ENCODE results near the gene KCNC1.

KCNC1 gene

DNA sequence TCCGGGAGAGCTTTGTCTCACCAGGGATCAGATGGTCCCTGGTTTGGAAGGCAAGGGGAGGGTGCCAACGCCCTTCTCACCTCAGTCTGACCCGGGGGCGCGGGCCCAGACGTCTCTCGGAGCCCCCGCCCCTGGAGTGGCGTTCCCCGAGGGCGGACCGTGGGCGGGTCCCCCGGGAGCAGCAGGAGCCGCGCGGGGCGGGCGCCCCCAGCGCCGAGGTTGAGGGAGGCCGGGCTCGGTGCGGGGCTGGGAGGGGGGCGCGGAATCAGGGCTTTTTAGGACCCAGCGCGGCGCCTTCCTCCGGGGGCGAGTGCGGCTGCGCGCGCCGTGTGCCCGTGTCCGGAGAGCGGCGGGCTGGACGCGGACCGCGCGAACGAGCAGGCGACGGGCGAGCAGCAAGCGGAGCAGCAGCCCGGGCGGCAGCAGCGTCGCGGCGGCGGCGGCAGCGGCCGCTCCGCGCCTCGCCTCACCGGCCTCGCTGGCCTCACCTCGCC lies at the start of gene KCNC1:
Gene KCNC1, plus strand, starts transcription at position 364 of the 494 bp plus-strand sequence. CDS start 1,222 bp downstream, outside the sequence.
- DNase-seq (ENCODE audit: low read depth in 4 of 4, low spot score in 1 of 4): no peak

DNA sequence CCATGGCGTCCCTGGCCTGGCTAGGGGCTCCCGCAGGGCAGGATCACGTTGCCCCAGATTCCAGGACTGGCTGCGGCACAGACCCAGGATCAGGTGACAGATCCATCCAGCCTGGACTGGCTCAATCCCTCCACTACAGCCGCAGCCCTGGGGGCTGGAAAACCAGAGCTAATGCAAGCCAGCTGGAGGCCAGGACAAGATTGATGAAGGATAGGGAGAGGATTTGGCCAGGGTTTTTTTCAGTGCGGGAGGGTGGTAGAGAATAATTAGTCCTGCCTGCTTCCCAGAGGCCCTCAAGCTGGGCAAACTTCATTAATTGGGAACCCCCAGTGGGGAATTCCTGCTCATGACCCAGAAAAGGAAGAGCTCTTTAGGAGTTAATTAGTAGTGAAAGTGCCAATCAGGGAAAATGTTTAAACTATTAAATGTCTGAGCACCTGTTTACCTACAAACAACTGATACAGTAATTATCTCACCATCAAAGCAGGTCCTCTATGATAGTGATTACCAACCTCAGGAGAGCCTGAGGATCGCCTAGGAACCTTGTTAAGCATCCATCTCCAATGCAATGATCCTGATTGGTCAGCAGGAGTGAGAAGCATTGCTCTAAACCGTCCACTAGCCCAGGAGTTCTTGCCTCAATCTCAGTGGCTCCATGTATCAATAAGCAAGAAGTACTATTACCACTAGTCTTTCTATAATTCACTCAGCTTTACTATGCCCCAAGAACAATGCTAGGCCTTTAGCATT lies 48.2 kb upstream of the KCNC1 start:
- DNase-seq (ENCODE audit: low read depth in 4 of 4, low spot score in 1 of 4): no peak

DNA sequence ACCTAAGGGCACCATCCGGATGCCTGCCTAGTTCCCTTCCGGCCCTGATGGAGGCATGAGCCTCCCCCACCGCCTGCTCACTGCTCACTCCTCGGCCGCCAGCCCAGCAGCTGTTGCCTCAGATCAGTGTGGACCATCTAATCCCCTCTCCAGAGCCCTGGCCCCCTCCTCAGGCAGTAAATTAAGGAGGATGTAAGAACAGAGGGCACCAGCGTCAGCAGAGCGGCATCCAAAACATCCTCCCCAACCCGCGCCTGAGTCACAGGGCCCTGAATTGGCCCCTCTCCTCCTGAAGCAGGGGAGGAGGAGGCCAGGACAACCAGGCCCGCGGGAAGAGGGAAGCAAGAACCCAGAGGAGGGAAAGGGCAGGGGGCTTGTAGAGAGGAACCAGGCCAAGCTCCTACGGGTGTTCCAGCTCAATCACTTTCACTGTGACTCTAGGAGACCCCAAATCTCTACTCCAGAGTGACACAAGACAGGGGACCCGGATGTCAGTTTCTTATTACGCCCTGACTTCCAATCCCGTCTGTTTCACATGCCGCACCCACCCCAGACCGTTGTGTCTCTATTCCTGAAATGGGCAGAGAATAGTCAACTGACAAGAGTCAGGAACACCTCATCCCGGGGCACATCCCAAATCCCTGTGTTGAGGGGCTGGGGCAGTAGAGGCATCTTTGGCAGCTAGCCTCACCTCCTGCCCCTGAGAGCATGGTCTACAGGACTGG lies 46.5 kb upstream of the KCNC1 start:
- no peak for DNase-seq (ENCODE audit: low read depth in 4 of 4, low spot score in 1 of 4)

DNA sequence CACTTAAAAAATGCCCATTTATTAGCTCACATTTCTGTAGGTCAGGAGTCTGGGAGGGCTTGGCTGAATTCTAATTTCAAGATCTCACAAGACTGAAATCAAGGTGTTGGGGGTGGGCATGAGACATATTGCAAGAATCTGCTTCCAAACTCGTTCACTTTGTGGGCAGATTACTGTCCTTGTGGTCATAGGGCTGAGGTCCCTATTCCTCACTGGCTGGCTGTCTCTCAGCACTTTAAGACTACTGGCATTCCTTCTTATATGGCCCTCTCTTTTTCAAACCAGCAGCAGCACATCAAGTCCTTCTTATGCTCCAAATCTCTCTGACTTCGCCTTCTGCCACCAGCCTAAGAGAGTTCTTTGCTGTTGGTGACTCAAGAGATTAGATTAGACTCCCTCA lies 43.0 kb upstream of the KCNC1 start:
- DNase-seq (ENCODE audit: low read depth in 4 of 4, low spot score in 1 of 4): no peak

DNA sequence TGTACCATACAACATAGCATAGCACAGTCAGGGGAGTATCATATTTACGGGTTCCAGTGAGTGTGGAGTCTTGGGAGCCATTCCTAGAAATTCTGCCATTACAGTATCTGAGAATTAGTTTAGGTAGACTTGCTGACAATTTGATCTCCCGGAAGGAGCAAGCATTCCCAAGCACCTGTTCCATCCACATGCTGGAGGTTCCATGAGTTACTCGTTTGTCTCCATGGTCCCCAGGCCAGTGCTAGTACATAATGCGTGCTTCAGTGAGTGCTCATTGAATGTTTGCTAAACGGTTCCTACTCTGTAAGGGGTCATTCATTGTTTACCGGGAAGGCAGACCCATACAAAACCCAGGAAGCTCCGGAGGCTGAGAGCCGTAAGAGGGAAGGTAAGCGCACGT lies 42.6 kb upstream of the KCNC1 start:
- no peak for DNase-seq (ENCODE audit: low read depth in 4 of 4, low spot score in 1 of 4)

DNA sequence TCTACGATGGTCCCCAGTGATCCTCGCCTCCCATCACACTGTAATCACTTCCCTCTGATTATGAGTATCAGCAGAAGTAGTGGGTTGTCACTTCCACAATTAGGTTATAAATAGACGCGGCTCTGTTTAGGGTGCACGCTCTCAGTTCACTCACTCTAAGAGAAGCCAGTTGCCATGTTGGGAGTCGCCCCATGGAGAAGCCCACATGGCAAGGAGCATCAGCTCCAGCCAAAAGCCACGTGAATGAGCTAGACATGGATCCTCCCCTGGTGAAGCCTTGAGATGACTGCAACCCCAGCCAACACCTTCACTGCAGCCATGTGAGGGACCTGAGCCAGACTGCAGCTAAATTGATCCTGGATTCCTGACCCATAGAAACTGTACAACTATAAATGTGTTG lies 41.6 kb upstream of the KCNC1 start:
- DNase-seq (ENCODE audit: low read depth in 4 of 4, low spot score in 1 of 4): no peak

DNA sequence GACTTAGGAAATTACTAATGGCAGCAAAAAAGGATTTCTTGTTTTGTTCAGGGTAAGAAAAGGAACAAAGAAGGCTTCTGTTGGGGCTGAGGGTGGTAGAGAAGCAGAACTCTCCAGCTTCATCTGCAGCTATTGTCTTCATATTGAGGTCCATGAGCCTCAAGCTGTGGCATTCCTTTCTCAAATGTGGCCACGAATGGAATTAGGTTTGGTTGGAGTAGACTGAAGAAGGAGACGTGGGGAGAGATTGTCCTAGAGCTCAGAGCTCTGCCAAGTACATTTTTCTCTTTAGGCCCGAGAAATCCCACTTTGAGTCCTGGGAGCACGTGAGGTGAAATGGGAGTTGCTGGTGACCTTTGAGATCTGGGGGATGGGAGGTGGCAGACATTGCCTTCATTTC lies 41.0 kb upstream of the KCNC1 start:
- no peak for DNase-seq (ENCODE audit: low read depth in 4 of 4, low spot score in 1 of 4)

DNA sequence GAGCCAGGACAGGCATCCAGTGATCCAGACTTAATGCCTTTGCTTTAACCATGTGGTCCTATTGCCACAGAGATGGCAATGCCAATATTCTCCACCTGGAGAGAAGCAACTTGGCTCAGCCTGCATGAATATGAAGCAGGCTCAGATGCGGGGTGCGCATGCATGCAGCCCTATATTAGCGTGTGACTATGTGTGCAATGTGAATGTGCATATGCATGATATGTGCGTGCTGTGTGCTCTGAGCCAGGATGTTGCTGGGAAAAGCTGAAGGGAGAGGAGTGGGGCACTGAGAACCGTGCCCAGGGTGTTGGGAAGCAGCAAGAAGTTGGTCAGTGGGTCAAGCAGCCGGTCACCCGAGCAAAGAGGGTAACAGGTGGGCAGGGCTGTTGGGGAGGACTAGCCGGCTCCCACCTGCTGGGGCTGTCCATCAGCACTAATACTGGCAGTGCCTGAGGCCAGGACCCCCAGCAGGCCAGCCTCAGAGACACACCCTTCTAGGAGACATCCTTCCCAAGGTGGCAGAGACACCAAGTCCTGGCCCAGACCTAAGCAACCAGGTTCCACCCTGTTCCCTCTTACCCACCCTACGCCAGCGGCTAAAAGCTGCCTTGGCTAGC lies 40.0 kb upstream of the KCNC1 start:
- DNase-seq (ENCODE audit: low read depth in 4 of 4, low spot score in 1 of 4): no peak

DNA sequence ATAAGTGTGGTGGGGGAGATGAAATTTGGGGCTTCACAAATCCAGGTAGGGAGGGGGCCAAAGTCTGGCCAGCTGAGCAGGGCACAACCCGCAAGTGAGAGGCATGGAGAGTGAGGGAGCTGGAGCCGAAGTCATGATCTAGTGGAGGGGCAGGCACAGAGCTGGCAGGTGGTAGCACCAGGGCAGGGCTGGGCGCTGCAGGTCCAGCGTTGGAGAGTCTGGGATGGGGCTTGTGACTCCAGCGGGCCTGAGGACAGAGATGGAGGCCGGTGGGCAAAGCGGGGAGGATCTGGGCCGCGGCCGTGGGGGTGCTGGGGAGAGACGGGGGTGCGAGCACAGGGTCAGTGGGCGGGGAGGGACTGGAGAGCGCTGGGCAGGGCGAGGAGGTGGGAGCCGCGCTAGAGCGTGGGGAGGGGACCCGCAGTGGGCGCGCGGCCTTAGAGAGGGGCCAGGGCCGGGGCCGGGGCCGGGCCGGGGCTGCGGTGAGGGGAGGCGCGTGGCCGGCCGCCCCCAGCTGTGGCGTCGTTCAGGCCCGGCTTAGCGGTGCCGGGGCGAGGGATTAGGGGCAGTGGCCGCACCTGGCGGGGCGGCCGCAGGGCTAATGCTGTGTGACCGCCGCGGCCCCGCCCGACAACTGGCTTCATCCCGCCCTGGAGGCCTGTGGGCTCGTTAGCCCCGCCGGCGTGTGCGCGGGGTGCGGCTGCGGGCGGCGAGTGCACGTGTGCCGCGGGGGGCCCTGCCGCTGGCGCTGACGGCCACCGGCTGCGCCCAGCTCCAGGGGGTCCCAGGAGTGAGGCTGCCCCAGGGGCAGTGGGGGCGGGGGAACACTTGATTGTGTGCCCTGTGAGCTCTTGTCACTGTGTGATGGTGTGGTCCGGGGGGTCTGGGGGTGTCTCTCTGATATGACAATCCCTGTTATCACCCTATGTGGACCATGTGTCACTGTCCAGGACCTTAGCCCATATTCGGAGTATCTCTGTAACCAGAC lies 38.8 kb upstream of the KCNC1 start:
- DNase-seq (ENCODE audit: low read depth in 4 of 4, low spot score in 1 of 4): no peak

DNA sequence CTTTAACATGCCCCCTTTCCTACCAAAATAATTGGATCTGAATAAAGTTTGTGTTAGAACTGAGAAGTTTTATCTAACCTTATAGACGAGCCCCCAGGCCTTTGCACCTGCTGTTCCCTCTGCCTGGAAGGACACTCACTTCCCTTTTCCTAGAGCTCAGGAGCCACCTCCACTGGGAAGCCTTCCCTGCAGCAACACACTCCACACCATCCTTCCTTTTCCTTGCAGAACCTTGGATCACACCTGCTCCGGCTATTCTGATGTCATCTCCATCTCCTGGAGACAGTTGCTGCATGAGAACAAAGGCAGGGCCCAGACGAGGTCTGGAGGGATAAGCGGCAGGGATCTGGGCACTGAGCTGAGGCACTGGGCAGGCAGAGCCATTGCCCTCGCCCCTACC lies 37.8 kb upstream of the KCNC1 start:
- DNase-seq (ENCODE audit: low read depth in 4 of 4, low spot score in 1 of 4): no peak

DNA sequence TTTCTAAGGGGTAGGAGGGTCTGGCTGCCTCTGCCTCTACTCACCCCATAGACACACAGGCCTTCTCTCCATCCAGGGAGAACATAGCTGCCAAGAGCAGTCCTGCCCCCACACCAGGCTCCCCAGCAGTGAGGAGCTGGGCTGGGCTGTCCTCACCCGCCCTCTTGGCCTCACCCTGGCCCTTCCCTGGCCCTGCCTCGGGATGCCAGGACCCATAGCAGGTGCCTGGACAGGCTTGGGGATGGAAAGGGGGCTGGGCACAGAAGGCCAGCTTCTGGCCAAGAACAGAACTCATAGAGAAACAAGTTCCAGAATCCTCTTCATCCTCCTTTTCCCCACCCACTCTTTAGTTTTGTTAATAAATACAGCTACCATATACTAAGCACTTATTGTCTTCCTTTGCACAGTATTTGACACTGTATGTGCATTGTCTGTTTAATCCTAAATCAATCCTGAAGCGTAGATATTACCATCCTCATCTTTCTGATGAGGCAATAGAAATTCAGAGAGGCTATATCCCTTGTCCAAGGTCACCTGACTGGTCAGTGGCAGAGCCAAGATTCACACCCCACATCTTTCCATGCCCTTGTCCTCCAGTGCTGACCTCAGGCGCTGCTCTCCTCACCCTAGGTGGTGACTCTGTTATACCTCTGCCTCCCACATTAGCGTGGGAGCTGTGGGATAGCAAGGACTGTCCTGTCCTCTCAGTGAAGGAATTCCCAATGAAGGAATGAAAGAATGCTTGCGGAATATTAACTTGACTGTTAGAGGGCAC lies 37.2 kb upstream of the KCNC1 start:
- DNase-seq (ENCODE audit: low read depth in 4 of 4, low spot score in 1 of 4): no peak

DNA sequence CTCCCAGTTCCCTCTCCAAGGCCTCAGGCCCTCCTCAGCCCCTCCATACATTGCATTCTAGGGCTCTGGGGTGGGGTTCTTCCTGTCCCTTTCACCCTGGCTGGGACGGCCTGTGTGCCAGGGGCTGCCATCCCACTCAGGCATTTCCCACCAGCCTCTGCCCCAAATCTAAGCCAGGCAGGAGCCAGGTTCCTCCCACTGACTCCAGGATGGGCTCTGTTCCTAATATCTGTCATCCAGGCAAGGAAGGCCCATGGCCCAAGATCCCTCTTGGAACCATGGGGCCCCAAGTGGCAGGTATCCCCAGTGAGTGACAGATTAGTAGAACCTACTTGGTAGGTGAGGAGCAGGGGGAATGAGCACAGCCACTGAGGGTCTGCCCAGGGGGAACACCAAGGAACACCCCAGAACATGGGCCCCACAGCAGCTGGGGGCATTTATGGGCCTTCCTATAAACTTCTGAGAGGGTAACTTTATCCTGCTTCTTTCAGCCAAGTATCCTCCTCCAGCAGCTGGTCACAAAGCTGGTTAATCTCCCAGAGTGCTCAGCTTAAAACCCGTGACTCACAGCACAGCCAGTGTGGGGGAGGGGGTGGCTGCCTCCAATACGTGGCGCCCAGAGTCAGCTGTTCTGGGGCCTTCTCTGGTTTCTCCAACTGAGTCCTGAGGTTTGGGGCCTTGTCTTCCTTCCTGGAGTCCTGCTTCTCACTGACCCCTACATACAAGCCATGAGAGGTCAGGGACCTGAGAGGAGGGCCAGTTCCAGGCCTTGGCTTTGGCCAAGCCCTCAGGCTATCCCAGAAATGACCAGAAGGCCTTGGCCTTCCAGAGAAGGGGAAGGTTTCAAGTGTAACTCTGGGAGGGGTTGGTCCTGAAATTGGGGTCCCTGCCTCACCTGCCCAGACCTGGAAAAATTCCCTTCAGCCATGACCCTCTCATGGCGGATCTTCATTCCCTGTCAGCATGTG lies 35.1 kb upstream of the KCNC1 start:
- no peak for DNase-seq (ENCODE audit: low read depth in 4 of 4, low spot score in 1 of 4)

DNA sequence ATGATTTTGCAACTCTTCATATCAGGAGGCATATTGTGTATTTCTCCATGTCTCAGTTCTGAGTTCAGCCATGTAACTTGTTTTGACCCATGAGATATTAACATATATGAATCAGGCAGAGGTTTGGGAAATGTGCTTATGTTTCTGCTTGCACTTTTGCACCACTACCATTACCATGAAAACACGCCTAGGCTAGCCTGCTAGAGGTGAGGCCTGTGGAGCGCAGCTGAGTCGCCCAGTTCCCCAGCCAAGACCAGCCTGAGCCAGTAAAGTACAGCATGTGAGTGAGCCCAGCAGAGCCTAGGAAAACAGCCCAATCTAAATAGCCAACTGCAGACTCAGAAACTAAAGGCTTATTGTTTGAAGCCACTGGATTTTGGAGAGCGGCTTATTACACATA lies 33.6 kb upstream of the KCNC1 start:
- DNase-seq (ENCODE audit: low read depth in 4 of 4, low spot score in 1 of 4): no peak

DNA sequence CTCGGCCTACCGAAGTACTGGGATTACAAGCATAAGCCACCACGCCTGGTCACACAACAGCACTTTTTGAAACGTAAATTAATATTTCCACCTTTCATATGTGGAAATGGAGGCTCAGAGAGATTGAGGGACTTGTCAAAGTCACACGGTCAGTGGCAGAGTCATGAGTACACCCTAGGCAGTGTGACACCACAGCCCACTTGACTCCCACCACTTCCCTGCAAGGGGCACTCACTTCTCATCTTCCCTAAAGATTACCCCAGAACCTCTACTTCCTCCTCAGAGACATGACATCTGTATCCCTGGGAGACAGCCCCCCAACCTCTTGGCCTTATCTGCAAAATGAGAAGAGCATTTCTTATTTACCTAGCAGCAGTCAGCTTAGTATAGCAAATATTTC lies 31.7 kb upstream of the KCNC1 start:
- no peak for DNase-seq (ENCODE audit: low read depth in 4 of 4, low spot score in 1 of 4)

DNA sequence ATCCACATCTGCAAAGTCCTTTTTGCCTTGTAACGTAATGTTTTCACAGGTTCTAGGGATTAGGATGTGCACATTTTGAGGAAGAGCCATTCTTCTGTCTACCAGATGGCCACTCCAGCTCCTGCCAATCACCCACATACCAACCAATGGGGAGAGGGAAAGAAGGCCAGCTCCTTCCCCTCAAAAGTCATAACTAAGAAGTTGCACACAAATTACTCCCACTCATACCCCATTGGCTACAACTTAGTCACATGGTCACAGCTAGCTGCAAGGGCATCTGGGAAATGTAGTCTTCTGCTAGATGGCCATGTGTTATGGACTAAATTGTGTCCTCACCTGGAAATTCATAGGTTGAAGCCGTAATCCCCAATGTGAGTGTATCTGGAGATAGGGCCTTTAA lies 30.6 kb upstream of the KCNC1 start:
- no peak for DNase-seq (ENCODE audit: low read depth in 4 of 4, low spot score in 1 of 4)

DNA sequence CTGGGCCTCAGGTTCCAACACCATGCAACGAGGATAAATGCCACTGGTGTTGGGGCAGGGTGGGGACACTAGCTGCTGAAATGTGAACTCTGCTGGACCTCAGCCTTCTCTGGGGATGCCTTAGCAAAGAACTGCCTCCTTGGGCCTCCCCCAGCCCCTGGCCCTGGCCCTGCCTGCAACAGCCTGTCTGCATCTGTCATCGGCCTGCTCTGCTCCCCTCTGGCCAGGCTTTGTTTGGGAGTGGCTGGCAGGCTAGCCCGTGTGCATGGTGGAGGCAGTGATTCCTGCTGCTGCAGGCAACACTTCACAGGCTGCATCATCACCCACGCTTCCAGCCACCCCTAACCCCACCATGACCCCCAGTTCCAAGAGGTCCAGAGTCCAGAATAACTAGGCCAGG lies 26.8 kb upstream of the KCNC1 start:
- no peak for DNase-seq (ENCODE audit: low read depth in 4 of 4, low spot score in 1 of 4)

DNA sequence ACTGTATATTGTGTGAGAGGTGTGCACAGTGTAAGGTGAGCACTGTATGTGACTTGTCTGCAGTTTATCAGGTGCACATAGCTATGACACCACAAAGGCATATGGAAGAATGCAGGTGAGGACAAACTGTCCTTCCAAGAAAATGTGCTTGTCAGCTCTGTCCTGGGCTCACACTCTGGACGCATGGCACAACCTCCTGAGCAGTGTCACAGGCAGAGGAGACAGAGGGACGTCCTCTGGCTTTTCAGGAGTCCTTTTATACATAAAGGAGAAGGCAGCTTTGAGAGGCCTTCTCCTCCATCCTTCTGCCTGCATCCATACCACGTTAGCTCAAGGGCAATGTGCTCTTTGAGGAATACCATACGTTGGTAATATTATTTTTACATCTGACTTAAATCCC lies 22.7 kb upstream of the KCNC1 start:
- no peak for DNase-seq (ENCODE audit: low read depth in 4 of 4, low spot score in 1 of 4)

DNA sequence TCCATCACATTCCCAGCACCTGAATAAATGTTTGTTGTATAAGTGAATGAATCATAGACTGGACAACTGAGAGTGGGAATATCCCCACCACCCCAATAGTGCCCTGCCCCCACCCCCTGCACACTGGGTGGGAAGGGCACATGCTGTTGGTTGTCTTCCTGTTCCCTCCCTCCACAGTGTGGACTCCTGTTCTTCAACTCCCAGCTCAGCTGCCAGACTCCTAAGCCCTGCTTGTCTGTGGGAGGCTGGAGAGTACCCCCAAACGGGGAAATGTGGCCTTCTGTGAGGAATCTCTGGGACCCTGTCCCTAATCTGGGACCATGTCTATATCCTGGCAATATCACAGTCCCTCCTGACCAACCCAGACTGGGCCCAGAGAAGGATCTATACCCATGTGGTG lies 20.7 kb upstream of the KCNC1 start:
- DNase-seq (ENCODE audit: low read depth in 4 of 4, low spot score in 1 of 4): no peak

DNA sequence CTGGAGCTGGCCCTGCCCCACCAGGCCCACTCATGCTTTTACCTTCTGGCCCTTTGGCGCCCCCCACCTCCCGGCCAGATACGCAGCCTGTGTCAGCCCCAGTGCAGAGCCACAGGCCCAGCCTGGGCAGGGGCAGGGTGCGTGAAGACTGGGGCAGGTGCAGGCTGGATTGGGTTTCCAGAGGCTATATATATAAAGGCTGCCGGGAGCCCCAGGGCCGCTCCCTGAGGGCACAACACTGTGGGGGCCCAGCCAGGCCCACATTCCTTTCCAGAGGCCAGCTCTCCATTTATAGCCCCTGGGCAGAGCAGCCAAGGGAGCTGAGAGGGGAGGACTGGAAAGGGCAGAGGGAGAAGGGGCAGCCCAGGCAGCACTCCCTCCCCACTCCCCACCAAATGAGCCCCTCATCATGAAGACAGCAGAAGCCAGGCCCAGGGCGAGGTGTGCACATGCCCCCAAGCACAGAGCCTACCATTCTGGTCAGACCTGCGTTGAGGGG lies 20.2 kb upstream of the KCNC1 start:
- DNase-seq (ENCODE audit: low read depth in 4 of 4, low spot score in 1 of 4): no peak
